PFSK-1 (cell line): ENCODE measurements around the gene DPYD.

Experiments used
- FOXP2 ChIP-seq: optimal IDR thresholded peaks from 2 replicates; pipeline ENCODE3; 2011; ENCODE audit warnings: borderline replicate concordance, control low read depth, inconsistent platforms; ENCODE audit not compliant: insufficient read depth; ENCODE audit errors: extremely low read length, extremely low read depth
- POLR2AphosphoS5 ChIP-seq: IDR thresholded peaks from 2 replicates; pipeline ENCODE4 v1.6.1; 2012; ENCODE audit warnings: low read depth, mild to moderate bottlenecking, control low read depth, low read length, moderate library complexity
- SIN3A ChIP-seq: IDR thresholded peaks from 2 replicates; pipeline ENCODE4 v1.6.1; 2012; ENCODE audit warnings: mild to moderate bottlenecking, low read length, moderate library complexity, borderline replicate concordance; ENCODE audit not compliant: insufficient read depth
- TAF1 ChIP-seq: IDR thresholded peaks from 2 replicates; pipeline ENCODE4 v1.6.1; 2012; ENCODE audit warnings: low read length, control low read depth, borderline replicate concordance; ENCODE audit not compliant: insufficient read depth
- TF ChIP-seq, protein P1 (sequence below), 2 experiments: IDR thresholded peaks; 2 replicates each; pipeline versions ENCODE4 v1.6.1 to v1.8.0; 2011 to 2012; ENCODE audit warnings: low read depth in 2 of 2, low read length in 2 of 2, control low read depth in 1 of 2, inconsistent platforms in 1 of 2, mild to moderate bottlenecking in 1 of 2, moderate library complexity in 1 of 2; ENCODE audit not compliant: insufficient read depth in 1 of 2

The DPYD gene

DNA sequence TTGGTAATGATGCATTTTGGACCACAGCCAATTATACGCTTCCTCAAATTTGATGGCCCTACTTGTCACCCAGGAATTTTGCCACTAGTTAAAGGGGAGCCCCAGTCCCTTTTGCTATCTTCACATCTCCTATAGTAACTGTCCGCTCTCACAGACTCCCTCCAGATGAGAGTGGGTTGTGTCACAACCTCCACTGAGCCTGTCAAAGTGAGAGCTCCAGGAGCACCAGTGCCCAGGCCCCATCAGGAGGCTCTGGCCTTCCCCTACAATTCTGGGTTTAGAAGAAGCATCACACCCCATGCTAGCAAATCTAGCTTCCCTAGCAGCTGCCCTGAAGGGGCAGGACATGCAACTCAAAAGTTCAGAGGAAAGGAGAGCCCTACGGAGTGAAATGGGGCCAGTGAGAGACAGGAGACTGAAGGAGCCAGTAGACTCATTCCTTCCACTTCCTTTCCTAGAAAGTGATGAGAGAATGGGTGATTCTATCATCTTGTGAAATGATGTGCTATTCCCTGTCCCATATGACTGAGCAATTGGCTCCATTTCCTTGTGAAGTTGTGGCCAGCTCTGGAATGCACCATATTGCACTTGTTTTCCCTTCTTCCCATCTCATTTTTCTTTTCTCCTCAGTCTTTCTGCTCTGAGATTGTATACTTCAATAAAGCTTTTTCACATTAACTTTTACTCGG, 541.3 kb downstream of the DPYD start:
- TF ChIP-seq SIN3A (no peak), FOXP2 (no peak), POLR2AphosphoS5 (no peak), TAF1 (no peak)
- TF ChIP-seq, protein P1, sequence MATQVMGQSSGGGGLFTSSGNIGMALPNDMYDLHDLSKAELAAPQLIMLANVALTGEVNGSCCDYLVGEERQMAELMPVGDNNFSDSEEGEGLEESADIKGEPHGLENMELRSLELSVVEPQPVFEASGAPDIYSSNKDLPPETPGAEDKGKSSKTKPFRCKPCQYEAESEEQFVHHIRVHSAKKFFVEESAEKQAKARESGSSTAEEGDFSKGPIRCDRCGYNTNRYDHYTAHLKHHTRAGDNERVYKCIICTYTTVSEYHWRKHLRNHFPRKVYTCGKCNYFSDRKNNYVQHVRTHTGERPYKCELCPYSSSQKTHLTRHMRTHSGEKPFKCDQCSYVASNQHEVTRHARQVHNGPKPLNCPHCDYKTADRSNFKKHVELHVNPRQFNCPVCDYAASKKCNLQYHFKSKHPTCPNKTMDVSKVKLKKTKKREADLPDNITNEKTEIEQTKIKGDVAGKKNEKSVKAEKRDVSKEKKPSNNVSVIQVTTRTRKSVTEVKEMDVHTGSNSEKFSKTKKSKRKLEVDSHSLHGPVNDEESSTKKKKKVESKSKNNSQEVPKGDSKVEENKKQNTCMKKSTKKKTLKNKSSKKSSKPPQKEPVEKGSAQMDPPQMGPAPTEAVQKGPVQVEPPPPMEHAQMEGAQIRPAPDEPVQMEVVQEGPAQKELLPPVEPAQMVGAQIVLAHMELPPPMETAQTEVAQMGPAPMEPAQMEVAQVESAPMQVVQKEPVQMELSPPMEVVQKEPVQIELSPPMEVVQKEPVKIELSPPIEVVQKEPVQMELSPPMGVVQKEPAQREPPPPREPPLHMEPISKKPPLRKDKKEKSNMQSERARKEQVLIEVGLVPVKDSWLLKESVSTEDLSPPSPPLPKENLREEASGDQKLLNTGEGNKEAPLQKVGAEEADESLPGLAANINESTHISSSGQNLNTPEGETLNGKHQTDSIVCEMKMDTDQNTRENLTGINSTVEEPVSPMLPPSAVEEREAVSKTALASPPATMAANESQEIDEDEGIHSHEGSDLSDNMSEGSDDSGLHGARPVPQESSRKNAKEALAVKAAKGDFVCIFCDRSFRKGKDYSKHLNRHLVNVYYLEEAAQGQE (IDR thresholded peaks at IDR 0.05; ENCODE audit: insufficient read depth in 1 of 2, low read depth in 2 of 2, low read length in 2 of 2), result no peak

DNA sequence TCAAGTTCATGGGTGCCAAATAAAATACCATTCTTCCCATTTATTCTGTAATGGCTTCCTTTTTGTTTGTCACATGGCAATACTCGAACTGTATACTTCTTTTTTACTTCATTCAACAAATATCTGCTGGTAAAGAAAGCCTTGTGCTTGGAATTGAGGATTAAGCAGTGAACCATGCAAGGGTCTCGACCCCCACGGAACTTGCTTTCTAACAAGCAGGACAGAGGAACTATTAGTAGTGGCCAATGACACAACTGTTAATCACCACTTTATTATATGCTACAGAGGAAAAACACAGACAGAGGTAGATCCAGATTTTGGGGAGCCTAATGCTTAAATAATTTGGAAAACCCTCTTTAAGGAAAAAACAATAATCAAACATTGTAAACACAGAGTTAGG, 542.2 kb downstream of the DPYD start:
- TF ChIP-seq TAF1 (no peak), SIN3A (no peak), FOXP2 (no peak), POLR2AphosphoS5 (no peak)
- TF ChIP-seq, protein P1 (IDR thresholded peaks at IDR 0.05; ENCODE audit: insufficient read depth in 1 of 2, low read depth in 2 of 2, low read length in 2 of 2), result no peak

DNA sequence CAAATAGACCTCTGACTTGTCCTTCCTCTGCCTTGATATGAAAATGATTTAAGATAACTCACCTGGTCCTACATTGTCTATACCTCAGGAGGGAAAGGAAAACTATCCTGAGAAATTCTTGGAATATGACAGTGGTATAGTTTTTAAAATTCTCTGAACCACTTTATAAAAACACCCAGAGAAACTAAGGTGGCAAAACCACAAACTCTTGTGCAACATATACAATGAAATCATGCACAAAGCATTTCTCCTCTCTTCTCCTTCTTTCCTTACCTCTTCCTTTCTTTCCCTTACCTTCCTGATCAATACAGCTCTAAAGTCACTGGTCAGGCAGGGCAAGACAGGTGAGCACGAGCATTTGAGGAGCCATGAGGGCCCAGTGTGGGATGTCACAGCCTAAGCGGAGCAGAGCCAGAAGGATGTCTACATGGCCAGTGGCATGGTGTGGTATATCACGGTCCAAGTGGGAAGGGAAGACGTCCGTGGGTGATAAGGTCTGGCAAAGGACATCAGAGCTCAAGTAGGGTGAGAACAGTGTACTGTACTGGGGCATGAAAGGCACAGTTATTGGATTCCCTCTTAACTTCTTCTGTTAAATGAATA, 543.3 kb downstream of the DPYD start:
- TF ChIP-seq TAF1, result no peak
- TF ChIP-seq FOXP2, result no peak
- no peak for TF ChIP-seq SIN3A
- TF ChIP-seq, protein P1 (IDR thresholded peaks at IDR 0.05; ENCODE audit: insufficient read depth in 1 of 2, low read depth in 2 of 2, low read length in 2 of 2), result no peak
- TF ChIP-seq POLR2AphosphoS5, result no peak

DNA sequence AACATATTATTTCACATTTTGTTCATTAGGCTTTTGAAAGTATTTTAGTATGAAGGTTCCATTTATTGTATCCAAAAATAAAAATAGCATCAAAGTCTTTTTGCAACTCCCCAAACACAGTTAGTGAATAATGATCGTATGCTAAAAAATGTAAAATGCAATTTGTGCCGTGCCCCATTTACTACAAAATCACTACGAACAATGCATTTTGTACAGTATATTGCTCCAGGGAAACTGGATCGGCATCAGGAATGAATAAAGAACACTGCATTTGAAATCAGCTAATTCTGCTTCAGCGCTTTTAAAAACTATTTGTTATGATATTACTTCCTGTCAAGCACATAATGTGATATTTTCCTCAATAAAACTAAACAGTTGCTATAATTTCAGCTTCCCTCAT, 547.8 kb downstream of the DPYD start:
- TF ChIP-seq TAF1 (no peak), FOXP2 (no peak), POLR2AphosphoS5 (no peak), SIN3A (no peak)
- TF ChIP-seq, protein P1 (IDR thresholded peaks at IDR 0.05; ENCODE audit: insufficient read depth in 1 of 2, low read depth in 2 of 2, low read length in 2 of 2), result no peak

DNA sequence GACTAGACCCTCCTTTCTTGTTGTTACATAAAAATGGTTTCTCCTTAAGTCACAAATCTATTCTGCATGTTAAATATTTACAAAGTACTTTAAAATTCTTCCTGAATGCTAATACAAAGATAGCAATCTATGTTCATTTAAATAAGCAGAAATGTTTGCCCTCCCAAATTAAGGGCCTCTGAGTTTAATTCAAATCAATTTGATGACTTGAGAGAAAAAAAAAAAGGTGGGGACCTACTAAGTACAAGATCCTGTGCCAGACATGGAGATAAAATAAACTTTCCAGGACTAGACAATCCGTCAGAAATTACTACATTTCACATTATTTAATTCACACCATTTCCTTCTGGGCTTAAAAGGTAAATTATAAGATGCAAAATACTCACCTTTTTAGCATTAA, 548.3 kb downstream of the DPYD start:
- TF ChIP-seq TAF1 (no peak), POLR2AphosphoS5 (no peak), FOXP2 (no peak), SIN3A (no peak)
- TF ChIP-seq, protein P1 (IDR thresholded peaks at IDR 0.05; ENCODE audit: insufficient read depth in 1 of 2, low read depth in 2 of 2, low read length in 2 of 2), result no peak
